Omental fat pad (tissue), 4 donors: ENCODE data around the gene DCLRE1B. TPM values are rescaled to one million over a fixed set of nuclear protein-coding genes. Genes with fewer than 3 reads are reported as not detected.

ENCODE experiments used
- ATAC-seq: fragments of 150-250 bp; one replicate; pipeline ENCODE4 v1.9.1; 2016; ENCODE audit warnings: mild to moderate bottlenecking, moderate library complexity; ENCODE audit not compliant: low FRiP score
- DNase-seq: peaks from one replicate; pipeline ENCODE4 v3.0.0-alpha.2; 2019; ENCODE audit warnings: low spot score
- total RNA-seq, 4 donors: library from RNA; depleted of rRNA; stranded (reverse); fragments of >200 nt; gene quantifications; one replicate each; pipeline ENCODE4 v1.1.0, GENCODE V29; 2016
- TF ChIP-seq, protein P1 (sequence below), 3 donors: fragments of 450-650 bp; IDR thresholded peaks; one replicate each; pipeline ENCODE4 v1.5.1; 2016 to 2017; ENCODE audit warnings: antibody characterized with exemption in 3 of 3, mild to moderate bottlenecking in 3 of 3, moderate library complexity in 2 of 3

DCLRE1B gene
- total RNA-seq, 4 donors from 2014 or later, result 2.8 to 5.6 (median 4.5) TPM

DNA sequence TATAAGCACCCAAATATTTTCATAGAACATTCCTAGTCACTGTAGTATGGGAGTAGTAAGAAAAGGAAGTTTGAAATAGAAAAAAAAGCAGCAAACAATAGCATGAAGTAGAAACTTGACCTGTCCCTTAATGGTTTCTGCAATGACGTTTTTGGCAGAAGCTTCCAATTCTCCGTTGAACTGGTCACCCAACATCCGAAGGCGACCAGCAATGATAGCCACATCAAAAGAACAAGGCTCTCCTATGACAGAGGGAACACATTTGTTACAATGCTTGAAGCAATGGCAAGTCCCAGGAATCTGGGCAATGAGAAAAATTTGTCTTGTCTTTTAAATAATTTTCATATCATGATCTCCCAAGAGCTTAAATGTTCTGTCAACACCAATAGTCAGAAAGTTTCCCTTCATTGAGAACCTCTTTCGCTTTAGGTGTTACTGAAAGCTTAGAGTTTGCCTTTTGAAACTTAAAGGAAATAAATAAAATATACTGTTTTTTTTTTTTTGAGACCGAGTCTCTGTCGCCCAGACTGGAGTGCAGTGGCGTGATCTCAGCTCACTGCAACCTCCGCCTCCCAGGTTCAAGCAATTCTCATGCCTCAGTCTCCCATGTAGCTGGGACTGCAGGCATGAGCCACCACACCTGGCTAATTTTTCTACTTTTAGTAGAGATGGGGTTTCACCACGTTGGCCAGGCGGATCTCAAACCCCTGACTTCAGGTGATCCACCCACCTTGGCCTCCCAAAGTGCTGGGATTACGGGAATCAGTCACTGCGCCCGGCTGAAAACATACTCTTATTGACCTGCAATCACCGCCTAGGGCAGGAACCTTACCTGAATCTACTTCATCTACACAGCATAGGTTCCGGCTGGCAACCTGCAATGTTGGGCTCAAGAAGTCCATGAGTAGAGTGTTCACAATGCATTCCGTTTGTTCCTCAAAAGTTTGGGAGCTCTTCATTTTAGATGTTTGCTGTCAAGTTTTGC lies 18.4 kb upstream of the DCLRE1B start:
- TF ChIP-seq, protein P1, sequence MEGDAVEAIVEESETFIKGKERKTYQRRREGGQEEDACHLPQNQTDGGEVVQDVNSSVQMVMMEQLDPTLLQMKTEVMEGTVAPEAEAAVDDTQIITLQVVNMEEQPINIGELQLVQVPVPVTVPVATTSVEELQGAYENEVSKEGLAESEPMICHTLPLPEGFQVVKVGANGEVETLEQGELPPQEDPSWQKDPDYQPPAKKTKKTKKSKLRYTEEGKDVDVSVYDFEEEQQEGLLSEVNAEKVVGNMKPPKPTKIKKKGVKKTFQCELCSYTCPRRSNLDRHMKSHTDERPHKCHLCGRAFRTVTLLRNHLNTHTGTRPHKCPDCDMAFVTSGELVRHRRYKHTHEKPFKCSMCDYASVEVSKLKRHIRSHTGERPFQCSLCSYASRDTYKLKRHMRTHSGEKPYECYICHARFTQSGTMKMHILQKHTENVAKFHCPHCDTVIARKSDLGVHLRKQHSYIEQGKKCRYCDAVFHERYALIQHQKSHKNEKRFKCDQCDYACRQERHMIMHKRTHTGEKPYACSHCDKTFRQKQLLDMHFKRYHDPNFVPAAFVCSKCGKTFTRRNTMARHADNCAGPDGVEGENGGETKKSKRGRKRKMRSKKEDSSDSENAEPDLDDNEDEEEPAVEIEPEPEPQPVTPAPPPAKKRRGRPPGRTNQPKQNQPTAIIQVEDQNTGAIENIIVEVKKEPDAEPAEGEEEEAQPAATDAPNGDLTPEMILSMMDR (IDR thresholded peaks at IDR 0.05), result no peak
- no peak for DNase-seq
- ATAC-seq, result no peak

DNA sequence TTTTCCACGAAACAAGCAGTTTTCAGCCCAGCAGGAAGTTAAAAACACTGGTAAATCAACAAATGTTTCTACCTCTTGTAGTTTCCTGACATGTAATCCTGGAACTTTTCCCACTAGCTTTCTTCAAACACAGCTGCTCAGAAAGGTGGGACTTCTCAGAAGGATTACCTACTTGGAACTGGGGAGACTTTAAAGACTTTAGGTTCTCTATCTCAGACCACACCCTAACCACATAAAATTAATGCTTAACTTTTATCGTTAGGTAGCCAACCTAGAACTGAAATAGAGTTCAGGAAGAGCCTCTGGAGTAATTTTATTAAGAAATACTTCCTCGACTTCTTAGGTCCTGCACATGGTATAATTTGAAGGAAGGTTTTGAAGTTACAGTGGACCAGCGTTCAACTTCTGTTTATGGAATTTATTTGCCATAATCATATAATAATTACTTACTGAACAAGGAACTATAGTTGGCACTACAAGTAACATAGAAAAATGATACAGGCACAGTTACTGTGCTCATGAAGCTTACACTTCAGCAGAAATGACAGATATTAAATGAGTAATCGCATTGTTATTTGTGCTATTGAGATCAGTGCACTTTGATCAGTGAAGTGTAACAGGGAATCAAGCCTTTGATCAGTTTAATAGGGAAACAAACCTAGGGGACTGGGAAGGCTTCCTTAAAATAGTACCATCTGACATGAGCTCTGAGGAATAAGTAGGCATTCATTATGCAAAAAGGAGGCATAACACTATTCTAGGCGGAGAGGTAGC lies 17.5 kb upstream of the DCLRE1B start, which contains the start of gene BCL2L15:
Gene BCL2L15 (minus strand): TSS at position 180 of the 774 bp plus-strand sequence. CDS start 206 bp downstream, outside the sequence.
- no peak for ATAC-seq
- DNase-seq, result no peak
- TF ChIP-seq, protein P1 (IDR thresholded peaks at IDR 0.05), result no peak

DNA sequence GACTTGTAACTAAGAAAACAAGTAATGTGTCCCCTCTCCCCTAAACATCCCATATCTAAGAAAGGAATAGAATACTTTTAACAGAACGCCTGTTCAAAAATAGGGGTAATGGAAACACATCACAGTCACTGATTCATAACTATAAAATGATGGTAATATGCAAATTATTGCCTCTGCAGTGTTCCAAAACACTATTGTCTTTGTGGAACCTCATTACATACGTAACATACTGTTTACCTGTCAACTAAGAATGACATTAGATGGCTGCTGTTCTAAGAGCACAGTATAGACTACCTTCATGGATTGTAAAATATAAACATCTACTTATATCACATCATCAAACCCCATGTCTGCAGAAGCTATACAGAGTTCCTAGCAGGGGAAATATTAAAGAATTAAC lies 14.3 kb upstream of the DCLRE1B start:
- TF ChIP-seq, protein P1 (IDR thresholded peaks at IDR 0.05), result no peak
- no peak for ATAC-seq

DNA sequence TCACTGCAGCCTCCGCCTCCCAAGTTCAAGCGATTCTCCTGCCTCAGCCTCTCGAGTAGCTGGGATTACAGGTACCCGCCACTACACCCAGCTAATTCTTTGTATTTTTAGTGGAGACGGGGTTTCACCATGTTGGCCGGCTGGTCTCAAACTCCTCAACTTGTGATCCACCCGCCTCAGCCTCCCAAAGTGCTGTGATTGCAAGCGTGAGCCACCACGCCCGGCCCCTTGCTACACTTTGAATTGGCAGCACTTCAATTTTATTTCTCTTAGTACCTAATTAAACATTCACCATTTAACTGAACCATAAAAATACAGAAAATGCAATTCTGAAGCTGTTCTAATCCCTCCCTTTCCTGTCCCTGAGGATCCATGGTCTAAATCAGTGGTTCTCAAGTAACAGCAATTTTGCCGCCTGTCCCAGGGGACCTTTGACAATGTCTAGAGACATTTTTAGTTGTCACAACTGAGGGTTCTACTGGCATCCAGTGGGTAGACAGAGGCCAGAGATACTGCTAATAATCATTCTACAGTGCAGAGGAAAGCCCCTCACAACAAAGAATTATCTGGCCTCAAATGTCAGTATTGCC lies 13.4 kb upstream of the DCLRE1B start:
- TF ChIP-seq, protein P1 (IDR thresholded peaks at IDR 0.05), result no peak
- ATAC-seq (no peak), DNase-seq (no peak)

More for the DNA sequence above, 14.3 kb upstream of the DCLRE1B start:
- DNase-seq, result no peak

DNA sequence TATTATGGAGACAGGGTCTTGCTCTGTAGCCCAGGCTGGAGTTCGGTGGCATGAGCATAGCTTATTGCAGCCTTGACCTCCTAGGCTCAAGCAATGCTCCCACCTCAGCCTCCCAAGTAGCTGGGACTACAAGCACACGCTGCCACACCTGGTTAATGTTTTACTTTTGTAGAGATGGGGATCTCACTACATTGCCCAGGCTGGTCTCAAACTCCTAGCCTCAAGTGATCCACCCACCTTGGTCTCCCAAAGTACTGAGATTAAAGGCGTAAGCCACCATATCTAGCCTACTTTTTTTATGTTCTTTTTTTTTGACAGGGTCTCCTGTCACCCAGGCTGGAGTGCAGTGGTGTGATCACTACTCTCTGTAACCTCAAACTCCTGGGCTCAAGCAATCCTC lies 11.9 kb upstream of the DCLRE1B start:
- no peak for DNase-seq
- TF ChIP-seq, protein P1 (IDR thresholded peaks at IDR 0.05), result no peak
- no peak for ATAC-seq

DNA sequence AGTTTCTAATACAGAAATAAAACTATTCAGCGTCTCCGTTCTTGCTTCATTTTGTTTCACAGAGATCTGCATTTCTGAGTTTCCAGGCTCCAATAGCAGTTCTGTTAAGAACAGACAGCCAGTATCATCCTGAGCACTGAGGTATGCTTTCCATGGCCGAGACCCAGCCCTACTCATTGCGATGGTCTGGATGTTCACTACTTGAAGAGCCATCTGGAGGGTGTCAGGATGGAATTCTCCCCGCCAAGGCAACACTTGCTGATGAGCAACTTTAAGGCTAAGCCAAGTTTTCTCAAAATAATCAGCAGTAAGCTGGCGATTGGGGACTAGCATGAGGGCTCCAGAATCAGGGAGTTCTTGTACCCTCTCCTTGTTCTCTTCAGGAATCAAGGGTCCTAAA lies 10.0 kb upstream of the DCLRE1B start:
- no peak for DNase-seq
- TF ChIP-seq, protein P1 (IDR thresholded peaks at IDR 0.05), result no peak
- ATAC-seq, result no peak
